ENCODE data around the gene FKBP15.
"Not testable (repeated sequence)": the region's sequence is repeated elsewhere in the genome, so short reads cannot be mapped to it uniquely, and the experiment has no call there.

The FKBP15 gene

DNA sequence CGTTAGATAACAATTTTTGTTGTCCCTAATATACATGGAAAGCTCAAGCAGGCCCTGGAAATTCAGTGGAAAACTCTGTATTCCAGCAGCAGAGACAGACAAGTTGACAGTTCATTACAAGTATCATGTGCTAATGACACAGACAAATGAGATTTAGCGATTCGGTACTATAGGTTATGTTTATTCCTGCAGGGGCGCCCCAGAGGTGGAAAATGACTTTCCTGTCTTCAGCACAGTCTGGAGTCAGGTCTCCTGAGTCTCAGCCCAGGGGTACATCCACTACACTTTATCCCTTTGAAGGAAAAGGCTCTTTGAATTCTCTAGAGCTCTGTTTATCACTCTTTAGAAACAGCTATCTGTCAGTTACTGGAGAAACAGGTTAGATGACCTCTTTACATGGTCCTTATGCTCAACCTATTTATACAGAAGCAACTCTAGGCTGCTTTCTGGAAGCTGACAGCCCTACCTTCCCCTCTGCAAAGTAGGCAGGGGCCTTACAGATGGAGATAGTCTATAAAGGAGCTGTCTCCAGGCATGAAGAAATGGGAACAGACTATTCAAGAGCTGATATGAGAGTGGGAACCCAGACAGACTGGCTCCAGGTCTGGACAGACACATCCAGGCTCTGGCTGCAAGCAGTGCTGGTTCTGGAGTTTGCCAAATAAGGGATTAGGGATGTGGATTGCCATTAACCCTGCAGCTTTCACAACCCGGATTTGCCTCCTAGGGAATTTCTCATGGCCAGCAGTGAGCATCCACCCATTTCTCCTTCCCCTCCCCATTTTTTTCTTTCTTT, 77.4 kb downstream of the FKBP15 start:
- no peak for DNase-seq

DNA sequence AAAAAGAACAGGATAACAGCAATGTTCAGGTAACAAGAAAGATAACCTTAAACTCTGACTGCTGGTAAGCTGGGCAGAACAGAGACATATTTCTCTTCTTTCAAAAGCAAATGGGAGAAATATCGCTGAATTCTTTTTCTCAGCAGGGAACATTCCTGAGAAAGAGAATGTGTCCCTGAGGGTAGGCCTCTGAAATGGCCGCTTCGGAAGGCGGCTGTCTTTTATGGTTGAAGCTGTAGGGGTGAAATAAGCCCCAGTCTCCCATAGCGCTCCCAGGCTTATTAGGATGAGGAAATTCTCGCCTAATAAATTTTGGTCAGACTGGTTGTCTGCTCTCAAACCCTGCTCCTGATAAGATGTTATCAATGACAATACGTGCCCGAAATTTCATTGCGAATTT, 80.2 kb downstream of the FKBP15 start:
- DNase-seq = not testable (repeated sequence)

DNA sequence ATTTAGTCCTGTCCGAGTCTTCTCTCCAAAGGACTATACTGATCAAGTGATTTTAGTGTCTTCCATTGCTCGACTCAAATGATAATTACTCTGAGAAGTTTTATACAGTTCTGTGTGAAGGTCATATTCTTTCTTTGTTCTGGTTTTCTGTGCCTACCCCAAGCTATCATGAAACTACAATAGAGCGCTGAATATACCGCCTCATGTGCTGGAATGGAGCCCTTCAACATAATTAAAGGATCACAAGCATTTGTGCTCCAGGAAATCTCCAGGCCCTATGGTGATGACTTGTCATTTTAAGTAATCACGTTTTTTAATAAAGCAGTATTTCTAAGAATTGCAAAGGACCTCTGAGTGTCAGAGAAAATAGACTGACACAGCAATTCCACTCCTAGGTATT, 81.1 kb downstream of the FKBP15 start:
- no peak for DNase-seq

DNA sequence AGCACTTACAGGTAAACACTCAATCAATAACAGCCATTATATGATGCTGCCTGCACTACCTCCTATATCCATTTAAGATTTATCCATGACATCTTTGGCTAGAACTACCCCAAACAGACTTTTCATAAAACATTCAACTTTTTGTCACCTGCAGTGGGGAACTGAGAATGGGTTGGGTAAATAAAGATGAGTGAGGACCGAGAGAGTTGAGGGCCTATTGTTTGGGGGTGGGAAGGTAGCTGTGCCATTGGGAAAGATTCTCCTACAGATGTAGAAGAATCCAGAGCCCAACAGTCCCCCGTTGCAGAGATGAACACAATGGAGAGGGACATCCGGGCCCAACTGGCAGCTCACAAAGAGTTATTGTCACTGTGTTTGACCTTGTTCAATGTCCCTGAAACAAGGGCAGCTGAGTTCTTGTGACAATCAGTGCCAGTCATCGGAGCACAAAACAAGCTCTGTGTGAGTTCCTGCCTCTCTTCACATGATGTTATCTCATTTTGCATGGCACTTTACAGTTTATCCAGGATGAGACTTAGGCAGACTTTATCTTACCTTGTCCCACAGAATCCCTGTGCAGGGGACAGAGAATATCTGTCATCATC, 81.8 kb downstream of the FKBP15 start:
- DNase-seq = no peak

DNA sequence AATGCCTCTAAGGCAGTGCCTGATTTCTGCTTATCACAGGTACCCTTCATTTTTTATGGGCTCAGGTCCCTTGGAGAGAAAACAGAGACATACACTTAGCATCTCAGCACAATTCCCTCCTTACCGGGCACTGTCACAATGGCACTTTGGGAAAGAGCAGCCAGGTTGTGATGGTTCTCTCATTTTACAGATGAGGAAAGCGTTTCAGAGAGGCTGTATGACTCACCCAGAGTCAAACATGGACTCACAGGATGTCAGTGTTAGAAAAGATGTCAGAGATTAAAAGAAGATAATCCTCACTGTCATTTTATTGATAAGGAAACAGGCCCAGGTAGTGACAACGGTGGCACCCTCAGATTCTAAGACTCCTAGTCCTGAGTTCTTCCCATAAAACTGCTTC, 82.3 kb downstream of the FKBP15 start:
- no peak for DNase-seq

DNA sequence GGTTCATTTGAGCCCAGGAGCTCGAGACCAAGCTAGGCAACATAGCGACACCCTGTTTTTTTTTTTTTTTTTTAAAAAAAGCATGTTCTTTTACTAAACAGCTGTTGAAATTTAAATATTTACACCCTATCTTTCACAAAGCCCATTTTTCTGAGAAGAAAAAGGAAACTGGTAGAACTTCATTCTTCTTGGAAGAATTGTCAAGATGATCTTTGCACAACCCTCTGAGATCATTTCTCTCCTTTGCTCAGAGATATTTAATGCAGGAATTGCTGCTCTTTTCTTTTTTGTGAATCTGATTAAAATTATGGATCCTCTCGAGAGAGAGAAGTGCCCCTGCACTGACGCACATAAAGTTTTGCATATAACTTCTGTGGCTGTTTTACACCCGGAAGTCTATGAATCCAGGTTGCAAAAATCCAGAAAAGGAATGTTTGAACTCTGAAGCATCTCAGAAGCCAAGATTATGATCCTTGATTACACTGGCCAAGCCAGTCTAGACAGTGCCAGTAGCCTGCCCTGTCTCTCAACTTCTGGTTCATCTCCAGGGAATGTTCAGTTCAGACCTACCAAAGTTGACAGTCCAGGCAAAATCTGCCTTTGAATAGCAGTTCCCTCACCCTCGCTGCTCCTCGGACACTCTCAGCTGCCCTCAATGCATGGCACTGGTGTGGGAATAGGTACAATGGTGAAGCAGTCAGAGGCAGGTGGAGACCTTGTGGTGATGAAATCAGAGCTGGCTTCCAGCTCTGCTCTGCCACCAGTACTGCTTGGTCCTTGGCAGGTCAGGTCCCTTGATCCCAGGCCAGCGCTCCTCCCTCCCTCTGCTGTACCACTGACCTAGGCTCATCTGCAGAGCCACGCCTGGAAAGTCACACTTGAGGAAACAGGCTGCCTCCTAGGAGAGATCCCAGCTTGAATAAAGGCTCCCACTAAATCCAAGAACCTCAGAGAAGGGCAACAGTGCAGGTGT, 83.6 kb downstream of the FKBP15 start:
- no peak for DNase-seq

DNA sequence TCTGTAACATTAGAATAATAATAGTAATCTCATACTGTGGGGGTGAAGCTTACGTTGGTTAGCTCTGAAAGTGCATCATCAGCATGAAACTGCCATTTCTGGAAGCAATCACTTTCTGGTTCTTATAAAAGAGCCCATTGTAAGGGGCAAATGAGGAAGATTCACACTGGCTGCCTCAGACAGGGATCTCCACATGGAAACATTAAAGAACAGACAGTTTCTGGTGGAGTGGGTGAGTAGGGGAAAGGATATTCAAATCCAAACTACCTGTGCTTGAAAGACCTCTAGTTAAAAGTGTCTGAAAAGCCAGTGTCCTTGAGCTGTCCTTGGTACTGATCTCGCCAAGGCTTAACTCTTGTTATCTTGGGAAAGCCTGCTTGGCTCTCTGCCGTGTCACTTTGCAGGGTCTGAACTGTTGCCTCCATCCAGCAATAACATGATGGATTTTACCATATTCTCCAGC, 89.4 kb downstream of the FKBP15 start:
- no peak for DNase-seq

DNA sequence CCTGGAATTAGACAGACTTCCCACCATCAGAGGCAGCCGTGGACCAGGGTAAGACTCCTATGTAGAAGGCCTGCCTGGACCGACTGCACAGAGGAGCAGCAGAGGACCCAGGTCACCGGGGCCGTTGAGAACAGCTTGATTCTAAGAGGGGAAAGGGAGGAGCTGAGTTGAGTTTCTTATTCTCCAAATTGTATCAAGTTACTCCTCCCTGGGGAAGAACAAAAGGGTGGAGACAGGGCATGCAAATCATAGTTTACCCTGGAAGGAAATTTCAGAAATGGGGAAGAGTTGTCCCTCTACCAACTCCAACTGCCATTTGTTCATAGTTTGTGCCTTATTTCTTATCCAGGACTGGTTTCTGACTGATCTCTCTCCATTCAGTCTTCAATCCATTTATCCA, 91.2 kb downstream of the FKBP15 start:
- no peak for DNase-seq

DNA sequence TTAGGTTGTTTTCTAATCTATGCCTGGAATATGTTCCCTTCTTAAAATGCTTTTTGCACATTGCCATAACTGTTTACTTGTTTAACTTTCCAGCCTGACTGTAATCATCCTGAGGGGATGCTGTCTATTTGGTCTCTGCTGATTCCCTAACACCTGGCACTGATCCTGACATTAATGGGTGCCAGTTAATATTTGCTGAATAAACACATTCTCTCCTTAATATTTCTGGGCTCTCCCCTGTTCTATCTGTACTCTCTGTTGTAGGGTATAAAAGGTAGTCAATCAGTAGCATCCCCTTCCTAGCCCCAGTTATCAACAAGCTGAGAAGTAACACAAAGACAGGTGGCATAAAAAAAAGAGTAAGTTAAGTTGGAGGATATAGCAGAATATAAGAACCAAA, 91.6 kb downstream of the FKBP15 start:
- no peak for DNase-seq

DNA sequence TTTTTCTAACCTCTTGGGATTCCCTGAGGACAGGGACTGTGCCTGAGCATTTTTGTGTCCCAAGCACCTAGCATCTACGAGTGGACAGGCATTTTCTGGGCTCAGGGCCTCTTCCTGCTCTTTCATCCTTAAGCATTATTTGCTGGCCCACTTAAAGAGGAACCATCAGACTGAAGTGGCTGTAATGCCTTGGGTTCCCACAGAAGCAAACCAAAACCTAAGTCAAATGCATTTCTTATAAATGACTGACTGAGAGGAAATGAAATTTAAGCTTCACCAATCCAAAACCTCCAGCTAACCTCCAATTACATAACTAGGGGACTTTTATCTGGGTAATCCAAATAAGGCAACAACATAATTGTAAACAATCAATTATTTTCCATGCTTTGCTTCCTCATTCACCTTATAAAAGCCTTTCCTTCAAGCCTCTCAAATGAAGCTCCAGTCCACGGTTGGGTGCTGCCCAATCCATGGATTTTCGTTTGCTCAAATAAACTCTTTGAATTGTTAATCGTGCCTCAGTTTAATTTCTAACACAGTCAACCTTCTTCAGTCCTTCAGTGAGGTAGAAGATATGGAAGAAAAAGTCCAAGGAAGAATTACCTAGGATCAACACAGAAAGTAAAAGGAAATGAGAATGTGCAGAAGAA, 95.6 kb downstream of the FKBP15 start:
- peak in 1 of 2 donors; percentile 11 for DNase-seq

DNA sequence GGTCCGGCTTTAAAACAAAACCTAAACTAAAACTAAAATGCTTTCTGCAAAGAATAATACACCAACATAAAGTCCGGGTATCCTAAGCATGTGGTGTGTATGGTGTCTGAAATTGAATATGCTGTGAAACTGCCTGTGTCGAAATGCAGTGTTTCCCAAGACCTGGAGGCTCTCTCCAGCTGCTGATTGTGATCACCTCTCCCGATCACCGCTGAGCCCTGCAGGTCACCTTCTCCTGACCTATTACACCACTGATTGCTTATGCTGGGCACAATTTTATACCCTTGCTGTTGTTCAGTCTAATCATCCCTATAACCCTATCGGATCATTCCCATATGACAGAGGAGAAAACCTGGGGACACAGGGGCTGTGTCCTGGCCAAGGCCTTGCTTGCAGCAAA, 102.2 kb downstream of the FKBP15 start:
- not testable (repeated sequence) for DNase-seq

All from CD4-positive, alpha-beta T cell treated with Interleukin-4 for 1 hour (primary cell).